Adrenal gland (tissue), 5 donors: ENCODE results near the gene ENPP3.

Experiments used
- POLR2A ChIP-seq, 2 donors: fragments of 450-650 bp; IDR thresholded peaks; one replicate each; pipeline ENCODE4 v1.6.1; 2017; ENCODE audit warnings: antibody characterized with exemption in 2 of 2, mild to moderate bottlenecking in 2 of 2, moderate library complexity in 1 of 2
- TF ChIP-seq, protein P1 (sequence below), 6 experiments: fragments of 450-650 bp in 4 of 6; fragments of 200-600 bp in 2 of 6; sonication (generic) in 1 of 6; IDR thresholded peaks; 1 replicate in 5 of 6; 2 replicates in 1 of 6; pipeline versions ENCODE4 v1.5.1 to v1.8.0; 2016 to 2021; ENCODE audit warnings: antibody characterized with exemption in 6 of 6, mild to moderate bottlenecking in 2 of 6, moderate library complexity in 1 of 6
- donor health status: DM: no; HTN: no; CAD: no.

DNA sequence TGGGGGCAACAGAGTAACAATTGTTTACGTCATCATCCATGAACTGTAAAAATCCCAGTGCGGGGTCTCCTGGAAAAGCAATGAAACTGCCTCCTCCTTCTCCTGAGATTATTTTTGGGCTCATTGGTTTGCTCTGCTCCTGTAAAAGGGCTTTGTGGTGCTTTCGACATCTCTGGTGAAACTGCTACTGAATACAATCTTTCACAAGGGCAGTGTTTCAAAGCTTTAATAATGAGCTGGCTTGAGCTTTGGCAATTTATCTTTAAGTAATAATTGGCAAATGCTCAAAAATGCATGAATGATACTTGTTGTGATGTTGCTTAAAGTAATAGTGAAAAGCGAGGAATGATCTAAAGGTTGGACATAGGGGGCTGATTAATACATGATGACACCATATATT is 127.2 kb downstream of the ENPP3 start:
- TF ChIP-seq, protein P1, sequence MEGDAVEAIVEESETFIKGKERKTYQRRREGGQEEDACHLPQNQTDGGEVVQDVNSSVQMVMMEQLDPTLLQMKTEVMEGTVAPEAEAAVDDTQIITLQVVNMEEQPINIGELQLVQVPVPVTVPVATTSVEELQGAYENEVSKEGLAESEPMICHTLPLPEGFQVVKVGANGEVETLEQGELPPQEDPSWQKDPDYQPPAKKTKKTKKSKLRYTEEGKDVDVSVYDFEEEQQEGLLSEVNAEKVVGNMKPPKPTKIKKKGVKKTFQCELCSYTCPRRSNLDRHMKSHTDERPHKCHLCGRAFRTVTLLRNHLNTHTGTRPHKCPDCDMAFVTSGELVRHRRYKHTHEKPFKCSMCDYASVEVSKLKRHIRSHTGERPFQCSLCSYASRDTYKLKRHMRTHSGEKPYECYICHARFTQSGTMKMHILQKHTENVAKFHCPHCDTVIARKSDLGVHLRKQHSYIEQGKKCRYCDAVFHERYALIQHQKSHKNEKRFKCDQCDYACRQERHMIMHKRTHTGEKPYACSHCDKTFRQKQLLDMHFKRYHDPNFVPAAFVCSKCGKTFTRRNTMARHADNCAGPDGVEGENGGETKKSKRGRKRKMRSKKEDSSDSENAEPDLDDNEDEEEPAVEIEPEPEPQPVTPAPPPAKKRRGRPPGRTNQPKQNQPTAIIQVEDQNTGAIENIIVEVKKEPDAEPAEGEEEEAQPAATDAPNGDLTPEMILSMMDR (IDR thresholded peaks at IDR 0.05): no peak
- TF ChIP-seq POLR2A (IDR thresholded peaks at IDR 0.05): no peak
